ENCODE data around the gene GNAZ. TPM values are rescaled to one million over a fixed set of nuclear protein-coding genes. Genes with fewer than 3 reads are reported as not detected.

The GNAZ gene
- total RNA-seq, 1 experiment from 2014 or later: 5.0 TPM

- no peak overlapping the region for H2AK5ac ChIP-seq (ENCODE audit: insufficient read length, low read length)
- H3K9me3 ChIP-seq (ENCODE audit: control insufficient read depth, low read depth, low read length): no peaks in the 10 kb centered on the region
- no peaks in the 10 kb centered on the region for H3K79me2 ChIP-seq (ENCODE audit: insufficient read depth, low read length)
- no peak overlapping the region for H2BK15ac ChIP-seq (ENCODE audit: low read depth, low read length)
- H4K8ac ChIP-seq (replicated peaks; ENCODE audit: insufficient read length, low read depth, low read length): no peak overlapping the region
- H3K23me2 ChIP-seq (ENCODE audit: insufficient read length, low read depth, low read length, poor library complexity, severe bottlenecking): no peaks in the 10 kb centered on the region
- H2BK5ac ChIP-seq (ENCODE audit: insufficient read length, low read length): no peak overlapping the region
- no peak overlapping the region for H2BK12ac ChIP-seq (ENCODE audit: insufficient read length, low read depth, low read length)
- no peak for DNase-seq
- Mint-ChIP-seq H3K9me3 (no peaks in the 10 kb centered on the region; a peak in 1 of 5 replicates), H3K27ac (no peak overlapping the region), H3K4me1 (peaks cover 12 to 38% of the 10 kb centered on the region in 2 experiments), H3K4me3 (no peak overlapping the region), H3K36me3 (ENCODE audit: insufficient read depth in 1 of 3, low read depth in 3 of 3) (no peaks in the 10 kb centered on the region), H3K27me3 (ENCODE audit: low read depth) (peaks cover 32% of the 10 kb centered on the region)
- H3K4me1 ChIP-seq (ENCODE audit: insufficient read depth, low read length): no peaks in the 10 kb centered on the region; the same call in none of the 2 replicates
- no peaks in the 10 kb centered on the region for H3K27me3 ChIP-seq (ENCODE audit: insufficient read depth, low read length)
- H3K27ac ChIP-seq (ENCODE audit: insufficient read length, low read depth, low read length): no peak overlapping the region
- no peak overlapping the region for H3K9ac ChIP-seq (ENCODE audit: extremely low read depth, insufficient read length, low read length)
- H4K20me1 ChIP-seq (ENCODE audit: control insufficient read depth, insufficient read depth, insufficient read length): no peaks in the 10 kb centered on the region
- no peak overlapping the region for H3K14ac ChIP-seq (ENCODE audit: insufficient read depth, low read length)
- H2BK20ac ChIP-seq (ENCODE audit: low read depth, low read length, poor library complexity, severe bottlenecking): no peak overlapping the region
- H3T11ph ChIP-seq (ENCODE audit: low read length): no peak overlapping the region
- H3K4me2 ChIP-seq (ENCODE audit: insufficient read depth, insufficient read length, low read length): no peak overlapping the region
- no peak overlapping the region for H2AFZ ChIP-seq (ENCODE audit: low read length)
- no peak overlapping the region for H3K23ac ChIP-seq (ENCODE audit: insufficient read length, low read depth, low read length)
- H2BK120ac ChIP-seq (ENCODE audit: low read depth, low read length, poor library complexity, severe bottlenecking): no peak overlapping the region
- no peak overlapping the region for H4K5ac ChIP-seq (ENCODE audit: insufficient read length, low read depth, low read length)
- no peak overlapping the region for H3K18ac ChIP-seq (ENCODE audit: insufficient read length, low read depth, low read length)
- no CpG with 5 or more reads among the region's 12 CpGs for WGBS (ENCODE audit: extremely low coverage, insufficient read length, low lambda C conversion rate)
- no peak overlapping the region for H4K91ac ChIP-seq (ENCODE audit: insufficient read length, low read depth, low read length)
- no peaks in the 10 kb centered on the region for H3K79me1 ChIP-seq (ENCODE audit: insufficient read depth, low read depth, low read length, poor library complexity, severe bottlenecking)
- TF ChIP-seq, protein P1, sequence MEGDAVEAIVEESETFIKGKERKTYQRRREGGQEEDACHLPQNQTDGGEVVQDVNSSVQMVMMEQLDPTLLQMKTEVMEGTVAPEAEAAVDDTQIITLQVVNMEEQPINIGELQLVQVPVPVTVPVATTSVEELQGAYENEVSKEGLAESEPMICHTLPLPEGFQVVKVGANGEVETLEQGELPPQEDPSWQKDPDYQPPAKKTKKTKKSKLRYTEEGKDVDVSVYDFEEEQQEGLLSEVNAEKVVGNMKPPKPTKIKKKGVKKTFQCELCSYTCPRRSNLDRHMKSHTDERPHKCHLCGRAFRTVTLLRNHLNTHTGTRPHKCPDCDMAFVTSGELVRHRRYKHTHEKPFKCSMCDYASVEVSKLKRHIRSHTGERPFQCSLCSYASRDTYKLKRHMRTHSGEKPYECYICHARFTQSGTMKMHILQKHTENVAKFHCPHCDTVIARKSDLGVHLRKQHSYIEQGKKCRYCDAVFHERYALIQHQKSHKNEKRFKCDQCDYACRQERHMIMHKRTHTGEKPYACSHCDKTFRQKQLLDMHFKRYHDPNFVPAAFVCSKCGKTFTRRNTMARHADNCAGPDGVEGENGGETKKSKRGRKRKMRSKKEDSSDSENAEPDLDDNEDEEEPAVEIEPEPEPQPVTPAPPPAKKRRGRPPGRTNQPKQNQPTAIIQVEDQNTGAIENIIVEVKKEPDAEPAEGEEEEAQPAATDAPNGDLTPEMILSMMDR (conservative IDR thresholded peaks at IDR 0.05): no peak
- no peak overlapping the region for H3K56ac ChIP-seq (ENCODE audit: insufficient read length, low read depth, low read length)
- H3K4ac ChIP-seq (ENCODE audit: low read depth, low read length): no peak overlapping the region
These were observed 68.5 kb downstream of the GNAZ start for GRCh38 chr22:23138584-23139435.
